Lower leg skin (tissue), 3 donors: ENCODE data around the gene CTSH.

Experiments
- POLR2A ChIP-seq, 2 donors: fragments of 450-650 bp; IDR thresholded peaks; one replicate each; pipeline ENCODE4 v1.6.1; 2016 to 2017; ENCODE audit warnings: antibody characterized with exemption in 2 of 2, mild to moderate bottlenecking in 1 of 2, moderate library complexity in 1 of 2
- TF ChIP-seq, protein P1 (sequence below), 3 donors: fragments of 450-650 bp; IDR thresholded peaks; one replicate each; pipeline ENCODE4 v1.5.1; 2016; ENCODE audit warnings: antibody characterized with exemption in 3 of 3, mild to moderate bottlenecking in 3 of 3, moderate library complexity in 2 of 3

DNA sequence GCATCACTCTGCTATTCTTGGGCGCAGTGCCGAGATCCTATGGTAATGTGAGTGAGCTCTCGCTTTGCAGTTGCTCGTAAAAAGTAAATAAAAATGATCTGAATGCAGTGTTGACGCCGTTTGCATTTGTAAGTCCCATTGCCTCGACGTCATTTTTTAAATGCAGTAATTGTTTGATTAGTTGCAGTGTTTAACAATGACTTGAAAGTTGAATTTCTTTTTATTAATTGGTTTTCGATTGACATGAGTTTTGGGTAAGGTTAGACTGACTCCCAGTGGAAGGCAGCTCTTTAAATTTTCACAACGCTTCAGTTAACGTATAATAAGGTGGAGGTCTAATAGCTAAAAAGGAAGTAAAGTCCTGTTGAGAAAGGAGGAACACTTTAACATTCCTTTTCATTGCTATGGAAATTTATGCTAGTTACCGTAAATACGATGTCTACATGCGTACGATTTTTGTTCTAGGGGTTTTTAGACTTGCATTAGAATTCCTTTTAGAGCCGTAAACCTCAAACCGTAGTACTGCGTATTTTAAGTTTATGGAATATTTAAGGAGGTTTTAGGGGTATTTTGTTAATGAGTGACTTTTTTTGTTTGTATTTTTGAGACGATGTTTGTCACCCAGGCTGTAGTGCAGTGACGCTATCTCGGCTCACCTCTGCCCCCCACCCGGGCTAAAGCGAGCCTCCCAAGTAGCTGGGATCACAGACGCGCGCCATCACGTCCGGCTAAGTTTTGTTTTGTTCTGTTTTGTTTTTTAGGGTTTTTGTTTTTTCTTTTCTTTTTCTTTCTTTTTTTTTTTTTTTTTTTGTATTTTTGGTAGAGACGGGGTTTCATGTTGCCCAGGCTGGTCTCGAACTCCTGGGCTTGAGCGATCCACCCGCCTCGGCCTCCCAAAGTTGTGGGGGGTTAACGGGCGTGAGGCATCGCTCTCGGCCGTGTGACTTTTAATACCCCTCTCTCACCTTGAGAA lies 70.8 kb downstream of the CTSH start:
- TF ChIP-seq, protein P1, sequence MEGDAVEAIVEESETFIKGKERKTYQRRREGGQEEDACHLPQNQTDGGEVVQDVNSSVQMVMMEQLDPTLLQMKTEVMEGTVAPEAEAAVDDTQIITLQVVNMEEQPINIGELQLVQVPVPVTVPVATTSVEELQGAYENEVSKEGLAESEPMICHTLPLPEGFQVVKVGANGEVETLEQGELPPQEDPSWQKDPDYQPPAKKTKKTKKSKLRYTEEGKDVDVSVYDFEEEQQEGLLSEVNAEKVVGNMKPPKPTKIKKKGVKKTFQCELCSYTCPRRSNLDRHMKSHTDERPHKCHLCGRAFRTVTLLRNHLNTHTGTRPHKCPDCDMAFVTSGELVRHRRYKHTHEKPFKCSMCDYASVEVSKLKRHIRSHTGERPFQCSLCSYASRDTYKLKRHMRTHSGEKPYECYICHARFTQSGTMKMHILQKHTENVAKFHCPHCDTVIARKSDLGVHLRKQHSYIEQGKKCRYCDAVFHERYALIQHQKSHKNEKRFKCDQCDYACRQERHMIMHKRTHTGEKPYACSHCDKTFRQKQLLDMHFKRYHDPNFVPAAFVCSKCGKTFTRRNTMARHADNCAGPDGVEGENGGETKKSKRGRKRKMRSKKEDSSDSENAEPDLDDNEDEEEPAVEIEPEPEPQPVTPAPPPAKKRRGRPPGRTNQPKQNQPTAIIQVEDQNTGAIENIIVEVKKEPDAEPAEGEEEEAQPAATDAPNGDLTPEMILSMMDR (IDR thresholded peaks at IDR 0.05): no peak
- no peak for TF ChIP-seq POLR2A (IDR thresholded peaks at IDR 0.05)
